GM12878 (cell line): ENCODE results near the gene NEU1. TPM values are rescaled to one million over a fixed set of nuclear protein-coding genes. Genes with fewer than 3 reads are reported as not detected.
A peak's percentile ranks its signal among the peaks of the same experiment; 100 is the strongest.

Source experiments
- BACH1 ChIP-seq: fragments of 450-650 bp; IDR thresholded peaks from 2 replicates; pipeline ENCODE4 v1.6.1; 2017; ENCODE audit warnings: mild to moderate bottlenecking, borderline replicate concordance
- CREB1 ChIP-seq: IDR thresholded peaks from 2 replicates; pipeline ENCODE4 v1.6.1; 2012; ENCODE audit warnings: low read depth, mild to moderate bottlenecking, inconsistent platforms
- EGR1 ChIP-seq, 2 experiments: IDR thresholded peaks; 1 replicate in 1 of 2; 2 replicates in 1 of 2; pipeline ENCODE4 v1.6.1; 2011 to 2012; ENCODE audit warnings: low read depth in 2 of 2, low read length in 2 of 2, borderline replicate concordance in 1 of 2, mild to moderate bottlenecking in 1 of 2, moderate library complexity in 1 of 2
- IKZF2 ChIP-seq, 2 experiments: fragments of 450-650 bp; IDR thresholded peaks; 2 replicates each; pipeline ENCODE4 v1.6.1; 2017; ENCODE audit warnings: mild to moderate bottlenecking in 2 of 2, moderate library complexity in 2 of 2
- MEF2A ChIP-seq: IDR thresholded peaks from 2 replicates; pipeline ENCODE4 v1.6.1; 2011; ENCODE audit warnings: low read depth, mild to moderate bottlenecking, low read length, moderate library complexity; ENCODE audit not compliant: insufficient read depth
- MXI1 ChIP-seq: fragments of 150-350 bp; IDR thresholded peaks from 2 replicates; pipeline ENCODE4 v1.6.1; 2011; ENCODE audit warnings: low read depth, mild to moderate bottlenecking, inconsistent platforms, low read length, improper control_type of control experiment
- MYB ChIP-seq: fragments of 150-350 bp; IDR thresholded peaks from 2 replicates; pipeline ENCODE4 v1.6.1; 2014; ENCODE audit warnings: mild to moderate bottlenecking, low read depth, low read length, borderline replicate concordance
- NR2F1 ChIP-seq: fragments of 450-650 bp; conservative IDR thresholded peaks from 2 replicates; pipeline ENCODE4 v1.6.1; 2017; ENCODE audit warnings: mild to moderate bottlenecking
- PML ChIP-seq: IDR thresholded peaks from 2 replicates; pipeline ENCODE4 v1.6.1; 2012; ENCODE audit warnings: low read length, inconsistent platforms
- POLR2AphosphoS2 ChIP-seq: IDR thresholded peaks from 2 replicates; pipeline ENCODE4 v1.6.1; 2011; ENCODE audit warnings: low read depth, mild to moderate bottlenecking, low read length, improper control_type of control experiment, moderate library complexity
- POU2F2 ChIP-seq: IDR thresholded peaks from 3 replicates; pipeline ENCODE4 v1.6.1; 2011; ENCODE audit warnings: low read depth, mild to moderate bottlenecking, low read length, borderline replicate concordance
- SIX5 ChIP-seq: IDR thresholded peaks from 2 replicates; pipeline ENCODE4 v1.6.1; 2011; ENCODE audit warnings: mild to moderate bottlenecking, low read depth, low read length, moderate library complexity; ENCODE audit not compliant: severe bottlenecking
- SMC3 ChIP-seq: IDR thresholded peaks from 2 replicates; pipeline ENCODE4 v1.6.1; 2011; ENCODE audit warnings: low read length, improper control_type of control experiment, borderline replicate concordance
- SREBF2 ChIP-seq: IDR thresholded peaks from 2 replicates; pipeline ENCODE4 v1.6.1; 2012; ENCODE audit warnings: mild to moderate bottlenecking, low read length
- STAT3 ChIP-seq: IDR thresholded peaks from 2 replicates; pipeline ENCODE4 v1.6.1; 2011; ENCODE audit warnings: low read depth, low read length, improper control_type of control experiment
- TAF1 ChIP-seq: IDR thresholded peaks from 2 replicates; pipeline ENCODE4 v1.6.1; 2011; ENCODE audit warnings: mild to moderate bottlenecking, low read depth, low read length, borderline replicate concordance
- YY1 ChIP-seq: IDR thresholded peaks from 2 replicates; pipeline ENCODE4 v1.6.1; 2011; ENCODE audit warnings: low read depth, mild to moderate bottlenecking, low read length
- ZNF274 ChIP-seq: IDR thresholded peaks from one replicate; pipeline ENCODE4 v1.8.0; 2011; ENCODE audit not compliant: insufficient read length, insufficient read depth
- ZNF384 ChIP-seq: IDR thresholded peaks from 2 replicates; pipeline ENCODE4 v1.6.1; 2012; ENCODE audit warnings: low read depth, mild to moderate bottlenecking, low read length, improper control_type of control experiment, borderline replicate concordance
- polyA plus RNA-seq, 11 experiments: library from polyadenylated mRNA; depleted of rRNA in 4 of 11; unstranded in 6 of 11; stranded (reverse) in 5 of 11; fragments of >200 nt; fragmentation: Nextera tagmentation in 4 of 11; fragmentation: Illumina TruSeq in 1 of 11; extraction: Ambion mirVana in 4 of 11; extraction: Trizol in 1 of 11; gene quantifications; 1 replicate in 1 of 11; 2 replicates in 10 of 11; pipeline versions ENCODE4 v1.2.1 to v1.2.3, GENCODE V29; 2011 to 2016; ENCODE audit warnings: inconsistent platforms in 2 of 11, missing spikeins in 2 of 11, low read depth in 1 of 11
- total RNA-seq, 4 experiments: library from RNA; depleted of rRNA in 3 of 4; stranded (reverse); fragments of >200 nt in 3 of 4; fragmentation: Illumina TruSeq in 1 of 4; extraction: Trizol in 1 of 4; gene quantifications; 2 replicates each; pipeline versions ENCODE4 v1.2.1 to v1.2.3, GENCODE V29; 2013 to 2021
- TF ChIP-seq, protein P1 (sequence below): fragments of 450-650 bp; IDR thresholded peaks from 2 replicates; pipeline ENCODE4 v1.6.1; 2016; ENCODE audit warnings: mild to moderate bottlenecking
- TF ChIP-seq, protein P2 (sequence below): fragments of 450-650 bp; IDR thresholded peaks from 2 replicates; pipeline ENCODE4 v1.6.1; 2017; ENCODE audit warnings: low read depth, mild to moderate bottlenecking, moderate library complexity
- TF ChIP-seq, protein P3 (sequence below): fragments of 450-650 bp; conservative IDR thresholded peaks from 2 replicates; pipeline ENCODE4 v1.6.1; 2017; ENCODE audit warnings: mild to moderate bottlenecking, moderate library complexity
- TF ChIP-seq, protein P4 (sequence below): fragments of 450-650 bp; IDR thresholded peaks from 2 replicates; pipeline ENCODE4 v1.6.1; 2017; ENCODE audit warnings: mild to moderate bottlenecking, low read depth, inconsistent platforms; ENCODE audit not compliant: poor library complexity, severe bottlenecking

NEU1 gene
- total and polyA plus RNA-seq, 10 of the 15 experiments (the other 5 are each of a cell fraction or from before 2014, with no cell fraction given), result 7.2 to 26.9 (median 21.6) TPM

DNA sequence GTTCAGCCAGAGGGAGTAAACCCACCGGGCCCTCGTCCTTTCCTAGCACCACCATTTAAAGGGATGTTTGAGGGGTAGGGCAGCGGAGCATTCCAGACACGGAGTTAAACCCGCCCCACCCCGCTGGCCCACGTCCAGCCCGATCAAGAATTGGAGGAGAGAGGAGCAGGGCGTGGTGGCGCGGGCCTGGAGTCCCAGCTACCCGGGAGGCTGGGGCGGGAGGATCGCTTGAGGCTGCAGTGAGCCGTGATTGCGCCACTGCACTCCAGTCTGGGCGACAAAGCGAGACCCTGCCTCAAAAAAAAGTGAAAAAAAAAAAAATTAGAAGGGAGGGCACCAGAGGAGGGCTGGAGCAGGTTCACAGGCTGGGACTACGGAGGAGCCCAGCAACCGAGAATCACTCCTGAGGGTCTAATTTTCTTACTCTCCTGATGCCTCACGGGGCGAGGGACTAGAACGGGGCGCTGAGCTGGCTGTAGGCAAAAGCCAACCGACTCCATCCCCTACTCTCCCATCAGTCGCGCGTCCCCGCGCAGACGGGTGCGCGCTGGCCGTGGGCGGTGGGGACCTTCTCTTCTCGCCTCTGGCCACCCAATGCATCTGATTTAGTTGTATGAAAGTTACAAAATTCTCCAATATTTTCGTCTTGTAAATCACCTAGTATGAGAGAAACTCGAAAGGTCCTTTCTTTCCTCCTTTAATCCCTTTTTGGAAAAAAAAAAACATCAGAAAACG lies 41.2 kb downstream of the NEU1 start (continued):
- TF ChIP-seq, protein P1, sequence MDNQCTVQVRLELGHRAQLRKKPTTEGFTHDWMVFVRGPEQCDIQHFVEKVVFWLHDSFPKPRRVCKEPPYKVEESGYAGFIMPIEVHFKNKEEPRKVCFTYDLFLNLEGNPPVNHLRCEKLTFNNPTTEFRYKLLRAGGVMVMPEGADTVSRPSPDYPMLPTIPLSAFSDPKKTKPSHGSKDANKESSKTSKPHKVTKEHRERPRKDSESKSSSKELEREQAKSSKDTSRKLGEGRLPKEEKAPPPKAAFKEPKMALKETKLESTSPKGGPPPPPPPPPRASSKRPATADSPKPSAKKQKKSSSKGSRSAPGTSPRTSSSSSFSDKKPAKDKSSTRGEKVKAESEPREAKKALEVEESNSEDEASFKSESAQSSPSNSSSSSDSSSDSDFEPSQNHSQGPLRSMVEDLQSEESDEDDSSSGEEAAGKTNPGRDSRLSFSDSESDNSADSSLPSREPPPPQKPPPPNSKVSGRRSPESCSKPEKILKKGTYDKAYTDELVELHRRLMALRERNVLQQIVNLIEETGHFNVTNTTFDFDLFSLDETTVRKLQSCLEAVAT, result peak; percentile 84
- TF ChIP-seq ZNF384 (peak; percentile 52; the same call in 1 of the 2 replicates), POLR2AphosphoS2 (0 out of 2 replicates have a peak, but pooled peaks have one; percentile 75), SIX5 (no peak), MXI1 (no peak), MEF2A (0 out of 2 replicates have a peak, but pooled peaks have one; percentile 18), POU2F2 (0 out of 3 replicates have a peak, but pooled peaks have one; percentile 23), STAT3 (no peak), CREB1 (no peak), SREBF2 (no peak), NR2F1 (no peak), IKZF2 (IDR thresholded peaks at IDR 0.05) (no peak), PML (peak; percentile 25; the same call in 1 of the 2 replicates), YY1 (peak; percentile 61), TAF1 (peak; percentile 64), MYB (peak; percentile 82), EGR1 (IDR thresholded peaks at IDR 0.05; ENCODE audit: borderline replicate concordance in 1 of 2, low read depth in 2 of 2, low read length in 2 of 2) (peak; percentile 66 to 98), BACH1 (no peak), SMC3 (no peak), ZNF274 (no peak)
- TF ChIP-seq, protein P2, sequence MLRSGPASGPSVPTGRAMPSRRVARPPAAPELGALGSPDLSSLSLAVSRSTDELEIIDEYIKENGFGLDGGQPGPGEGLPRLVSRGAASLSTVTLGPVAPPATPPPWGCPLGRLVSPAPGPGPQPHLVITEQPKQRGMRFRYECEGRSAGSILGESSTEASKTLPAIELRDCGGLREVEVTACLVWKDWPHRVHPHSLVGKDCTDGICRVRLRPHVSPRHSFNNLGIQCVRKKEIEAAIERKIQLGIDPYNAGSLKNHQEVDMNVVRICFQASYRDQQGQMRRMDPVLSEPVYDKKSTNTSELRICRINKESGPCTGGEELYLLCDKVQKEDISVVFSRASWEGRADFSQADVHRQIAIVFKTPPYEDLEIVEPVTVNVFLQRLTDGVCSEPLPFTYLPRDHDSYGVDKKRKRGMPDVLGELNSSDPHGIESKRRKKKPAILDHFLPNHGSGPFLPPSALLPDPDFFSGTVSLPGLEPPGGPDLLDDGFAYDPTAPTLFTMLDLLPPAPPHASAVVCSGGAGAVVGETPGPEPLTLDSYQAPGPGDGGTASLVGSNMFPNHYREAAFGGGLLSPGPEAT, result 0 out of 2 replicates have a peak, but pooled peaks have one; percentile 8
- TF ChIP-seq, protein P3, sequence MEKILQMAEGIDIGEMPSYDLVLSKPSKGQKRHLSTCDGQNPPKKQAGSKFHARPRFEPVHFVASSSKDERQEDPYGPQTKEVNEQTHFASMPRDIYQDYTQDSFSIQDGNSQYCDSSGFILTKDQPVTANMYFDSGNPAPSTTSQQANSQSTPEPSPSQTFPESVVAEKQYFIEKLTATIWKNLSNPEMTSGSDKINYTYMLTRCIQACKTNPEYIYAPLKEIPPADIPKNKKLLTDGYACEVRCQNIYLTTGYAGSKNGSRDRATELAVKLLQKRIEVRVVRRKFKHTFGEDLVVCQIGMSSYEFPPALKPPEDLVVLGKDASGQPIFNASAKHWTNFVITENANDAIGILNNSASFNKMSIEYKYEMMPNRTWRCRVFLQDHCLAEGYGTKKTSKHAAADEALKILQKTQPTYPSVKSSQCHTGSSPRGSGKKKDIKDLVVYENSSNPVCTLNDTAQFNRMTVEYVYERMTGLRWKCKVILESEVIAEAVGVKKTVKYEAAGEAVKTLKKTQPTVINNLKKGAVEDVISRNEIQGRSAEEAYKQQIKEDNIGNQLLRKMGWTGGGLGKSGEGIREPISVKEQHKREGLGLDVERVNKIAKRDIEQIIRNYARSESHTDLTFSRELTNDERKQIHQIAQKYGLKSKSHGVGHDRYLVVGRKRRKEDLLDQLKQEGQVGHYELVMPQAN, result no peak
- TF ChIP-seq, protein P4, sequence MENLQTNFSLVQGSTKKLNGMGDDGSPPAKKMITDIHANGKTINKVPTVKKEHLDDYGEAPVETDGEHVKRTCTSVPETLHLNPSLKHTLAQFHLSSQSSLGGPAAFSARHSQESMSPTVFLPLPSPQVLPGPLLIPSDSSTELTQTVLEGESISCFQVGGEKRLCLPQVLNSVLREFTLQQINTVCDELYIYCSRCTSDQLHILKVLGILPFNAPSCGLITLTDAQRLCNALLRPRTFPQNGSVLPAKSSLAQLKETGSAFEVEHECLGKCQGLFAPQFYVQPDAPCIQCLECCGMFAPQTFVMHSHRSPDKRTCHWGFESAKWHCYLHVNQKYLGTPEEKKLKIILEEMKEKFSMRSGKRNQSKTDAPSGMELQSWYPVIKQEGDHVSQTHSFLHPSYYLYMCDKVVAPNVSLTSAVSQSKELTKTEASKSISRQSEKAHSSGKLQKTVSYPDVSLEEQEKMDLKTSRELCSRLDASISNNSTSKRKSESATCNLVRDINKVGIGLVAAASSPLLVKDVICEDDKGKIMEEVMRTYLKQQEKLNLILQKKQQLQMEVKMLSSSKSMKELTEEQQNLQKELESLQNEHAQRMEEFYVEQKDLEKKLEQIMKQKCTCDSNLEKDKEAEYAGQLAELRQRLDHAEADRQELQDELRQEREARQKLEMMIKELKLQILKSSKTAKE, result peak; percentile 3
